T-helper 1 cell (primary cell): ENCODE measurements around the gene AGAP1.
"Not testable (repeated sequence)": the region's sequence is repeated elsewhere in the genome, so short reads cannot be mapped to it uniquely, and the experiment has no call there.

Experiments
- DNase-seq, 5 donors: peaks; one replicate each; pipeline ENCODE4 v3.0.0-alpha.2; 2012 to 2020

Gene AGAP1

GRCh38 chr2:235596272-235596671 is 102.4 kb downstream of the AGAP1 start:
- no peak for DNase-seq

GRCh38 chr2:235597081-235597615 is 103.3 kb downstream of the AGAP1 start:
- no peak for DNase-seq

- no peak for DNase-seq
These were observed 104.2 kb downstream of the AGAP1 start for GRCh38 chr2:235598026-235598425.

- no peak for DNase-seq
These were observed 105.0 kb downstream of the AGAP1 start for GRCh38 chr2:235598532-235599531.

GRCh38 chr2:235599596-235600338 is 105.9 kb downstream of the AGAP1 start:
- DNase-seq = no peak

- no peak for DNase-seq
These were observed 106.6 kb downstream of the AGAP1 start for GRCh38 chr2:235600406-235600805.

GRCh38 chr2:235600926-235601325 is 107.1 kb downstream of the AGAP1 start:
- no peak for DNase-seq

- DNase-seq = no peak
These were observed 108.3 kb downstream of the AGAP1 start for GRCh38 chr2:235601960-235602704.

- not testable (repeated sequence) for DNase-seq
These were observed 109.1 kb downstream of the AGAP1 start for GRCh38 chr2:235602971-235603370.

- no peak for DNase-seq
These were observed 109.8 kb downstream of the AGAP1 start for GRCh38 chr2:235603659-235604058.

- DNase-seq = no peak
These were observed 111.6 kb downstream of the AGAP1 start for GRCh38 chr2:235605312-235606003.

GRCh38 chr2:235606004-235606715 is 112.3 kb downstream of the AGAP1 start:
- DNase-seq = no peak

- no peak for DNase-seq
These were observed 113.8 kb downstream of the AGAP1 start for GRCh38 chr2:235607546-235608199.

- DNase-seq = no peak
These were observed 114.5 kb downstream of the AGAP1 start for GRCh38 chr2:235608200-235608887.

GRCh38 chr2:235609321-235609720 is 115.5 kb downstream of the AGAP1 start:
- no peak for DNase-seq

- DNase-seq = no peak
These were observed 115.9 kb downstream of the AGAP1 start for GRCh38 chr2:235609746-235610145.

- no peak for DNase-seq
These were observed 116.9 kb downstream of the AGAP1 start for GRCh38 chr2:235610696-235611257.

- DNase-seq = no peak
These were observed 117.5 kb downstream of the AGAP1 start for GRCh38 chr2:235611349-235611748.

GRCh38 chr2:235611756-235612155 is 117.9 kb downstream of the AGAP1 start:
- DNase-seq = no peak
